ENCODE measurements around the gene SLIT1. TPM values are rescaled to one million over a fixed set of nuclear protein-coding genes. Genes with fewer than 3 reads are reported as not detected.

Gene SLIT1
- total and polyA plus RNA-seq, 2 donors (not counting 1 experiment from before 2014, with no cell fraction given), result 0.15 to 0.49 TPM

GRCh38 chr10:97165499-97165898 is 20.3 kb downstream of the SLIT1 start:
- H3K79me2 ChIP-seq (ENCODE audit: control insufficient read depth, insufficient read depth, low read length), result no peaks in the 10 kb centered on the region
- H3K27ac ChIP-seq (ENCODE audit: low read length in 2 of 2), result no peak overlapping the region
- no peak overlapping the region for H2AFZ ChIP-seq (ENCODE audit: insufficient read depth, low read depth, low read length, poor library complexity, severe bottlenecking)
- peaks cover 13% of the 10 kb centered on the region for H3K27me3 Mint-ChIP-seq
- no peaks in the 10 kb centered on the region for H3K4me1 ChIP-seq (ENCODE audit: control insufficient read depth in 2 of 2, insufficient read depth in 2 of 2, low read length in 2 of 2)
- H3K27me3 ChIP-seq (replicated peaks in 1 of 4; ENCODE audit: control extremely low read depth in 1 of 4, control insufficient read depth in 3 of 4, insufficient read depth in 4 of 4, low read length in 3 of 4), result no peaks in the 10 kb centered on the region
- CTCF ChIA-PET, result no interaction called here
- ATAC-seq (ENCODE audit: low read depth) (no peak), DNase-seq (no peak)
- no peak overlapping the region for H3K4me3 Mint-ChIP-seq
- H3K9me3 Mint-ChIP-seq (ENCODE audit: insufficient read depth), result no peaks in the 10 kb centered on the region
- no peak overlapping the region for H3K27ac Mint-ChIP-seq
- no peaks in the 10 kb centered on the region for H3K9me3 ChIP-seq (ENCODE audit: control extremely low read depth in 1 of 3, control insufficient read depth in 2 of 3, insufficient read depth in 1 of 3, low read length in 2 of 3)
- H4K20me1 ChIP-seq (ENCODE audit: control insufficient read depth, insufficient read depth, low read length, poor library complexity, severe bottlenecking), result no peaks in the 10 kb centered on the region
- H3K4me2 ChIP-seq (replicated peaks; ENCODE audit: low read depth, low read length, poor library complexity, severe bottlenecking), result no peak overlapping the region
- no peaks in the 10 kb centered on the region for H3K36me3 ChIP-seq (replicated peaks in 1 of 2; ENCODE audit: control extremely low read depth in 1 of 2, control insufficient read depth in 1 of 2, extremely low read depth in 1 of 2, insufficient read depth in 2 of 2, low read length in 1 of 2)
- H3K4me1 Mint-ChIP-seq, result no peaks in the 10 kb centered on the region
- 94% methylated on average over 6 of the region's 8 CpGs for WGBS (ENCODE audit: insufficient coverage)
- POLR2A ChIA-PET, result no interaction called here
- intact Hi-C loops (cut with micrococcal nuclease), result no loop called here
- TF ChIP-seq CTCF (IDR thresholded peaks at IDR 0.05) (no peak), EZH2 (IDR thresholded peaks at IDR 0.05; ENCODE audit: borderline replicate concordance, insufficient read depth, low read depth, low read length, poor library complexity, severe bottlenecking) (no peak)
- no peak overlapping the region for H3K4me3 ChIP-seq (ENCODE audit: control extremely low read depth in 1 of 5, extremely low read depth in 1 of 5, insufficient read depth in 1 of 5, low read depth in 2 of 5, low read length in 4 of 5)
- H3K9ac ChIP-seq (ENCODE audit: low read length), result no peak overlapping the region

GRCh38 chr10:97163781-97164501 is 21.8 kb downstream of the SLIT1 start:
- Mint-ChIP-seq H3K27me3 (peaks cover 6% of the 10 kb centered on the region), H3K4me1 (no peaks in the 10 kb centered on the region), H3K27ac (no peak overlapping the region), H3K9me3 (ENCODE audit: insufficient read depth) (no peaks in the 10 kb centered on the region), H3K4me3 (no peak overlapping the region)
- H3K4me2 ChIP-seq (replicated peaks; ENCODE audit: low read depth, low read length, poor library complexity, severe bottlenecking), result no peak overlapping the region
- WGBS (ENCODE audit: insufficient coverage), result 90% methylated on average over 16 of the region's 17 CpGs
- intact Hi-C loops (cut with micrococcal nuclease), result no loop called here
- H3K4me3 ChIP-seq (ENCODE audit: control extremely low read depth in 1 of 5, extremely low read depth in 1 of 5, insufficient read depth in 1 of 5, low read depth in 2 of 5, low read length in 4 of 5), result no peak overlapping the region
- H3K79me2 ChIP-seq (ENCODE audit: control insufficient read depth, insufficient read depth, low read length), result no peaks in the 10 kb centered on the region
- no peaks in the 10 kb centered on the region for H3K4me1 ChIP-seq (ENCODE audit: control insufficient read depth in 2 of 2, insufficient read depth in 2 of 2, low read length in 2 of 2)
- no peaks in the 10 kb centered on the region for H3K27me3 ChIP-seq (replicated peaks in 1 of 4; ENCODE audit: control extremely low read depth in 1 of 4, control insufficient read depth in 3 of 4, insufficient read depth in 4 of 4, low read length in 3 of 4)
- no peak overlapping the region for H3K9ac ChIP-seq (ENCODE audit: low read length)
- DNase-seq (no peak), ATAC-seq (ENCODE audit: low read depth) (no peak)
- no peak overlapping the region for H2AFZ ChIP-seq (ENCODE audit: insufficient read depth, low read depth, low read length, poor library complexity, severe bottlenecking)
- H3K27ac ChIP-seq (ENCODE audit: low read length in 2 of 2), result no peak overlapping the region
- H4K20me1 ChIP-seq (ENCODE audit: control insufficient read depth, insufficient read depth, low read length, poor library complexity, severe bottlenecking), result no peaks in the 10 kb centered on the region
- no peak for TF ChIP-seq CTCF (IDR thresholded peaks at IDR 0.05)
- TF ChIP-seq EZH2 (IDR thresholded peaks at IDR 0.05; ENCODE audit: borderline replicate concordance, insufficient read depth, low read depth, low read length, poor library complexity, severe bottlenecking), result no peak
- ChIA-PET CTCF (interaction anchor here (1.1 kb wide), 1 partner anchor 47 kb away, joined by 3 read pairs; no protein-coding TSS in a partner anchor), POLR2A (no interaction called here)
- H3K36me3 ChIP-seq (replicated peaks in 1 of 2; ENCODE audit: control extremely low read depth in 1 of 2, control insufficient read depth in 1 of 2, extremely low read depth in 1 of 2, insufficient read depth in 2 of 2, low read length in 1 of 2), result no peaks in the 10 kb centered on the region
- H3K9me3 ChIP-seq (ENCODE audit: control extremely low read depth in 1 of 3, control insufficient read depth in 2 of 3, insufficient read depth in 1 of 3, low read length in 2 of 3), result no peaks in the 10 kb centered on the region
